ENCODE results near the gene MAGEA12.
"Not testable (repeated sequence)": the region's sequence is repeated elsewhere in the genome, so short reads cannot be mapped to it uniquely, and the experiment has no call there.

The MAGEA12 gene

DNA sequence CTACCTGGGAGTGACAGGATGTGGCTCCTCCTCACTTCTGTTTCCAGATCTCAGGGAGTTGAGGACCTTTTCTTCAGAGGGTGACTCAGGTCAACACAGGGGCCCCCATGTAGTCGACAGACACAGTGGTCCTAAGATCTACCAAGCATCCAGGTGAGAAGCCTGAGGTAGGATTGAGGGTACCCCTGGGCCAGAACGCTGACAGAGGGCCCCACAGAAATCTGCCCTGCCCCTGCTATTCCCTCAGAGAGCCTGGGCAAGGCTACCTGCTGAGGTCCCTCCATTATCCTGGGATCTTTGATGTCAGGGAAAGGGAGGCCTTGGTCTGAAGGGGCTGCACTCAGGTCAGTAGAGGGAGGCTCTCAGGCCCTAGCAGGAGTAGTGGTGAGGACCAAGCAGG, 1.5 kb downstream of the MAGEA12 start:
- TF ChIP-seq, protein P1, sequence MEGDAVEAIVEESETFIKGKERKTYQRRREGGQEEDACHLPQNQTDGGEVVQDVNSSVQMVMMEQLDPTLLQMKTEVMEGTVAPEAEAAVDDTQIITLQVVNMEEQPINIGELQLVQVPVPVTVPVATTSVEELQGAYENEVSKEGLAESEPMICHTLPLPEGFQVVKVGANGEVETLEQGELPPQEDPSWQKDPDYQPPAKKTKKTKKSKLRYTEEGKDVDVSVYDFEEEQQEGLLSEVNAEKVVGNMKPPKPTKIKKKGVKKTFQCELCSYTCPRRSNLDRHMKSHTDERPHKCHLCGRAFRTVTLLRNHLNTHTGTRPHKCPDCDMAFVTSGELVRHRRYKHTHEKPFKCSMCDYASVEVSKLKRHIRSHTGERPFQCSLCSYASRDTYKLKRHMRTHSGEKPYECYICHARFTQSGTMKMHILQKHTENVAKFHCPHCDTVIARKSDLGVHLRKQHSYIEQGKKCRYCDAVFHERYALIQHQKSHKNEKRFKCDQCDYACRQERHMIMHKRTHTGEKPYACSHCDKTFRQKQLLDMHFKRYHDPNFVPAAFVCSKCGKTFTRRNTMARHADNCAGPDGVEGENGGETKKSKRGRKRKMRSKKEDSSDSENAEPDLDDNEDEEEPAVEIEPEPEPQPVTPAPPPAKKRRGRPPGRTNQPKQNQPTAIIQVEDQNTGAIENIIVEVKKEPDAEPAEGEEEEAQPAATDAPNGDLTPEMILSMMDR (conservative IDR thresholded peaks at IDR 0.05; ENCODE audit: control insufficient read depth, insufficient read depth, low read depth, low read length) = no peak
- H3K4me3 ChIP-seq (ENCODE audit: control insufficient read depth, low read depth, low read length) = no peak overlapping the region
- DNase-seq (ENCODE audit: low read depth) = no peak

- TF ChIP-seq, protein P1 (conservative IDR thresholded peaks at IDR 0.05; ENCODE audit: control insufficient read depth, insufficient read depth, low read depth, low read length) = no peak
- no peak overlapping the region for H3K4me3 ChIP-seq (ENCODE audit: control insufficient read depth, low read depth, low read length)
- DNase-seq (ENCODE audit: low read depth) = no peak
Observed at GRCh38 chrX:152735860-152736511, 2.4 kb downstream of the MAGEA12 start.

DNA sequence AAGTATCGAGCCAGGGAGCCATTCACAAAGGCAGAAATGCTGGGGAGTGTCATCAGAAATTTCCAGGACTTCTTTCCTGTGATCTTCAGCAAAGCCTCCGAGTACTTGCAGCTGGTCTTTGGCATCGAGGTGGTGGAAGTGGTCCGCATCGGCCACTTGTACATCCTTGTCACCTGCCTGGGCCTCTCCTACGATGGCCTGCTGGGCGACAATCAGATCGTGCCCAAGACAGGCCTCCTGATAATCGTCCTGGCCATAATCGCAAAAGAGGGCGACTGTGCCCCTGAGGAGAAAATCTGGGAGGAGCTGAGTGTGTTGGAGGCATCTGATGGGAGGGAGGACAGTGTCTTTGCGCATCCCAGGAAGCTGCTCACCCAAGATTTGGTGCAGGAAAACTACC, 3.0 kb downstream of the MAGEA12 start:
- DNase-seq (ENCODE audit: low read depth); H3K4me3 ChIP-seq (ENCODE audit: control insufficient read depth, low read depth, low read length): not testable (repeated sequence)

DNA sequence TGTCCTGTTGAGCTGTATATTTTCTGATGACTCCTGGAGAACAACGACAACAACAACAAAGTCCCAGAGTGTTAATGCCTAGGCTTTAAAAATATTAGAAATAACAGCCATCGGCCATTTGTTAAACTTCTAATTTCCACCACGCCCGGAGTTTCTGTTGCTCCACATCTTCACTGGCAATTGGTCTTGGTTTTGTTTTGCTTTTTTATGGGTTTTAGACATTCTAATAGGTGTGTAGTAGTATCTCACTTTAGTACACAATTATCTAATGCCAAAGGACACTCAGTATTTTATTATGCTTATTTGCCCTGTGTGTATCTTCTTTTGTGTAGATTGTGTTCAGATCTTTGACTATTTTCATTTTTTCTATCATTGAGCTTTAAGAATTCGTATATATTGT, 5.0 kb downstream of the MAGEA12 start:
- DNase-seq (ENCODE audit: low read depth) = no peak
- no peak overlapping the region for H3K4me3 ChIP-seq (ENCODE audit: control insufficient read depth, low read depth, low read length)
- TF ChIP-seq, protein P1 (conservative IDR thresholded peaks at IDR 0.05; ENCODE audit: control insufficient read depth, insufficient read depth, low read depth, low read length) = no peak

DNA sequence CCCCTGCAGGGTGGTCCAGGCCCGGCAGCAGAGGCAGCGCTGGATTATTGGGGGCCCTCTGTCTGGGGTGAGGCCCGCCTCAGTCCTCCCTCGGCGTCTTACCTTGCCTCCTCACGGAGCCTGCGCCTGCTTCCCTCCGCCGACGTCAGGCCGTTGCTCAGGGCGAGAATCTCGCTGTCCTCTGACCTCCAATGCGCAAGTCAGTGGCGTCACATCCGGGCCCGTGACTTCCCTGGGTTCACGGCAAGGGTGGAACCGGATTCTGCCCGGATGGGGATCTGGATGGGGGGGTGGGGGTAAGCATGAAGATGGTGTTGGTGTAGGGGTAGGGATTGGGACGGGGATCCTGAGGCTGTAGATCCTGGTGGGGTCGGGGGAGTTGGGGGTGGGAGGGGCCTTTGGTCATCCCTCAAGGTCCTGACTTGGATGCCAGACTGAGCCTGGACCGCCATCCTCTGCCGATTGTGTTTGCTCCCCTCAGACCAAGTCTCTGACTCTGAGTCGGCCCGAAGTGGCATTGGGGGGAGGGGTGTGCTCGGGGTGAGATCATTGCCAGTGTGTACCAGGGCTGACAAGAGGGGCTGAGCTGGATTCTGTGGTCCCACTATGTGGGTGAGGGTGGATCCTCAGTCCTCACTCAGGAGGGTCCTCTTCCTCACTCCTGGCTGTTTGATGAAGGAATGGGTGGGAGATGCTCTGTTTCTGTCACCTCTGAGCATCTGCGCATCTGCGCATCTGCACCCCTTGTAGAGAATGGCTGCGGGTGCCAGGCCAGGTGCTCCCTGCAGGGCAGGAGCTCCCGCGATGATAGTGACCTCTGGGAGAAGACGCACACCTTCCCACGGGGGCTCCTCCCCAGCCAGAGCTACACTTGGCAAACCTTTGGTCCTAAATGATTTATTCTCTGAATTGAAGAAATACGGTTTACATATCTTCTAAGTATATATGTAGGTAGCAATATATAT, 20.4 kb downstream of the MAGEA12 start, which contains the start of gene MAGEA2:
Gene MAGEA2 (minus strand): TSS at position 157 of the 965 bp plus-strand sequence. CDS start 2,479 bp downstream, outside the sequence.
- H3K4me3 ChIP-seq (ENCODE audit: control insufficient read depth, low read depth, low read length); DNase-seq (ENCODE audit: low read depth): not testable (repeated sequence)

DNA sequence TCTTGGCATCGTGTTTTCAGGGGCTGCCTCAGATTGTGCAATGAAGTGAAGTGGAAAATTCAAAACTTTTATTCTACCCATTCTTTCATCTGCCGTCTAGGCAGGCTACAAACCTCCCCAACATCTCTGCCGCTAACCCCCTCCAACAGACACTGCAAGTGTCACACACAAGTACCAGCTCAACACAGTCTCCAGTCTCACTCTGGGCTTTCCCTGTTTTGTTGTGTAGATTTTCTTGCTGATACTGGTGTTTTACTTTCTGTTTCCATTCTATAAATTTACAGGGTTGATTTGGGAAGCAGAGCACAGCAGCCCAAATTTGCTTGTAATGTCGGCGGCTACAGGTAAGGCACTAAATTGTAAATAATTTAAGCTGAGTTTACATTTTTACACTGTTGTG, 21.3 kb downstream of the MAGEA12 start:
- DNase-seq (ENCODE audit: low read depth); H3K4me3 ChIP-seq (ENCODE audit: control insufficient read depth, low read depth, low read length): not testable (repeated sequence)

- not testable (repeated sequence) for DNase-seq (ENCODE audit: low read depth); H3K4me3 ChIP-seq (ENCODE audit: control insufficient read depth, low read depth, low read length)
Observed at GRCh38 chrX:152758918-152759317, 25.4 kb downstream of the MAGEA12 start, which contains the start of gene CSAG3. CSAG3 (plus strand) TSS chrX:152759218.

DNA sequence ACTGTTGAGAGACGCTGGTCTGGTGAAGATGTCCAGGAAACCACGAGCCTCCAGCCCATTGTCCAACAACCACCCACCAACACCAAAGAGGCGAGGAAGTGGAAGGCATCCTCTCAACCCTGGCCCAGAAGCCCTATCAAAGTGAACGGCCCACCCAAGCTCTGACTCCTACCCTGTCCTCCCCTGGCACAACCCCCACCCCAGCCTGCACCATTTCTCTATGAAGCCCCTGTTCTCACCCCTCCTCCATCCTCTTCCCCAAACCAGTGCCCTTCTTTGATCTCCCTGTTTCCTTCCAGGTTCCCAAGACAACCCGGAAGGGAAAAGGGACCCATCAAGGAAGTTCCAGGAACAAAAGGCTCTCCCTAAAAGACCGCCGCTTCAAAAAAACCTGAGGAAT, 26.0 kb downstream of the MAGEA12 start:
- not testable (repeated sequence) for DNase-seq (ENCODE audit: low read depth); H3K4me3 ChIP-seq (ENCODE audit: control insufficient read depth, low read depth, low read length)

- DNase-seq (ENCODE audit: low read depth); H3K4me3 ChIP-seq (ENCODE audit: control insufficient read depth, low read depth, low read length): not testable (repeated sequence)
Observed at GRCh38 chrX:152761582-152761981, 28.0 kb downstream of the MAGEA12 start.

- DNase-seq (ENCODE audit: low read depth); H3K4me3 ChIP-seq (ENCODE audit: control insufficient read depth, low read depth, low read length): not testable (repeated sequence)
Observed at GRCh38 chrX:152766562-152766961, 33.0 kb downstream of the MAGEA12 start.

DNA sequence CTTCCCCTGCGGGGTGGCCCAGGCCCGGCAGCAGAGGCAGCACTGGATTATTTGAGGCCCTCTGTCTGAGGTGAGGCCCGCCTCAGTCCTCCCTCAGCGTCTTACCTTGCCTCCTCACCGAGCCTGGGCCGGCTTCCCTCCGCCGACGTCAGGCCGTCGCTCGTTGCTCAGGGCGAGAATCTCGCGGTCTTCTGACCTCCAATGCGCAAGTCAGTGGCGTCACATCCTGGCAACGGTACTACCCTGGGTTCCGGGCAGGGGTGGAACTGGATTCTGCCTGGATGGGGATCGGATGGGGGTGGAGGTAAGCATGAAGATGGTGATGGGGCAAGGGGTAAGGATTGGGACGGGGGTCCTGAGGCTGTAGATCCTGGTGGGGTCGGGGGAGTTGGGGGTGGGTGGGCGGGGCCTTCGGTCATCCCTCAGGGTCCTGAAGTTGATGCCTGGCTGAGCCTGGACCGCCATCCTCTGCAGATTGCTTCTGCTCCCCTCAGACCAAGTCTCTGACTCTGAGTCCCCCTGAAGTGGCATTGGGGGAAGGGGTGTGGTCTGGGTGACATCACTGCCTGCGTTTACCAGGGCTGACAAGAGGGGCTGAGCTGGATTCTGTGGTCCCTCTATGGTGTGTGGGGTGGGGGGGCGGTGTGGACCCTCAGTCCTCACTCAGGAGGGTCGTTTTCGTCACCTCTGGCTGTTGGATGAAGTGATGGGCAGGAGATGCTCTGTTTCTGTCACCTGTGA, 36.2 kb downstream of the MAGEA12 start, which contains the start of gene MAGEA6:
Gene MAGEA6 (minus strand): TSS at position 141 of the 741 bp plus-strand sequence. CDS start 2,039 bp downstream, outside the sequence.
- not testable (repeated sequence) for H3K4me3 ChIP-seq (ENCODE audit: control insufficient read depth, low read depth, low read length); DNase-seq (ENCODE audit: low read depth)

- not testable (repeated sequence) for DNase-seq (ENCODE audit: low read depth)
Observed at GRCh38 chrX:152787062-152787461, 53.5 kb downstream of the MAGEA12 start.

More at GRCh38 chrX:152787062-152787461, 53.5 kb downstream of the MAGEA12 start:
- H3K4me3 ChIP-seq (ENCODE audit: control insufficient read depth, low read depth, low read length) = not testable (repeated sequence)

All from fibroblast of mammary gland (primary cell).